Measurements from ENCODE around the gene PDCD2. TPM values are rescaled to one million over a fixed set of nuclear protein-coding genes. Genes with fewer than 3 reads are reported as not detected.

The PDCD2 gene
- polyA plus RNA-seq, 1 donor (not counting 4 experiments of a cell fraction or from before 2014, with no cell fraction given), result 103 TPM

DNA sequence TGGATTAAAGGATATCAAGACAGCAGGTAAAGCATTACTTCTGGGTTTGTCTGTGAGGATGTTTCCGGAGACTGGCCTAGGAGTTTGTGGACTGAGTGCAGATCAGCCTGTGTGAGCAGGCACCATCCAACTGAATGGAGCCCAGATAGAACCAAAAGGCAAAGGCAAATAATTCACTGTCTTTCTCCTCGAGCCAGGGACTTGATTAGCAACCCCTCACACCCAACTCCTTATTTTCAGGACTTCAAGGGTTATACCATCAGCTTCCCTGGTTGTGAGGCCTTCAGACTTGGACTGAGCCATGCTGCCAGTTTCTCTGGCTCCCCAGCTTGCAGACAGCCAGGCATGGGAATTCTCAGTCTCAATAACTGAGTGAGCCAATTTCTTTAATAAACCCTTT lies 50.6 kb downstream of the PDCD2 start:
- Histone ChIP-seq H3K4me2 (ENCODE audit: control insufficient read depth, extremely low read depth, insufficient read depth, low read depth, low read length) (no peak overlapping the region), H3K9me3 (ENCODE audit: control insufficient read depth, low read depth, low read length) (no peaks in the 10 kb centered on the region), H3K27me3 (ENCODE audit: control insufficient read depth, extremely low read depth, insufficient read depth, low read length) (no peaks in the 10 kb centered on the region), H3K27ac (ENCODE audit: control insufficient read depth, insufficient read depth, low read length) (no peak overlapping the region), H2AFZ (ENCODE audit: control insufficient read depth, low read length) (no peak overlapping the region), H4K20me1 (ENCODE audit: control insufficient read depth, extremely low read depth, insufficient read depth, low read length) (no peaks in the 10 kb centered on the region), H3K4me1 (ENCODE audit: control insufficient read depth, extremely low read depth, insufficient read depth, low read length) (no peaks in the 10 kb centered on the region), H3K4me3 (ENCODE audit: control insufficient read depth in 2 of 3, extremely low read depth in 1 of 3, insufficient read depth in 2 of 3, low read depth in 1 of 3, low read length in 3 of 3) (no peak overlapping the region), H3K79me2 (ENCODE audit: control insufficient read depth, insufficient read depth, low read length) (peaks cover 2% of the 10 kb centered on the region), H3K9me1 (ENCODE audit: control insufficient read depth, extremely low read depth, insufficient read depth, low read length) (no peaks in the 10 kb centered on the region), H3K36me3 (ENCODE audit: control insufficient read depth in 2 of 2, extremely low read depth in 1 of 2, insufficient read depth in 2 of 2, low read length in 2 of 2) (peaks cover 24 to 48% of the 10 kb centered on the region in 2 experiments), H3K9ac (ENCODE audit: control insufficient read depth, extremely low read depth, insufficient read depth, low read length) (no peak overlapping the region)
- TF ChIP-seq EZH2 (IDR thresholded peaks at IDR 0.05; ENCODE audit: low read length), result no peak
- no peak for TF ChIP-seq CTCF (optimal IDR thresholded peaks at IDR 0.05 in 1 of 3, IDR thresholded peaks at IDR 0.05 in 1 of 3, conservative IDR thresholded peaks at IDR 0.05 in 1 of 3; ENCODE audit: extremely low read depth in 1 of 3, insufficient read depth in 2 of 3, low read length in 3 of 3)
- dilution Hi-C loops (cut with MboI; ENCODE audit: extremely low pct_ligation_motif_present, low sequenced_read_pairs), result no loop called here
- DNase-seq (ENCODE audit: low read depth, low spot score) (no peak), FAIRE-seq (no peak)

GRCh38 chr6:170532867-170533488 lies 51.5 kb downstream of the PDCD2 start:
- DNase-seq (ENCODE audit: low read depth, low spot score), result no peak
- no peaks in the 10 kb centered on the region for H4K20me1 ChIP-seq (ENCODE audit: control insufficient read depth, extremely low read depth, insufficient read depth, low read length)
- H3K36me3 ChIP-seq (ENCODE audit: control insufficient read depth in 2 of 2, extremely low read depth in 1 of 2, insufficient read depth in 2 of 2, low read length in 2 of 2), result peaks cover 22 to 44% of the 10 kb centered on the region in 2 experiments
- no peak for TF ChIP-seq CTCF (optimal IDR thresholded peaks at IDR 0.05 in 1 of 3, IDR thresholded peaks at IDR 0.05 in 1 of 3, conservative IDR thresholded peaks at IDR 0.05 in 1 of 3; ENCODE audit: extremely low read depth in 1 of 3, insufficient read depth in 2 of 3, low read length in 3 of 3)
- no peak for TF ChIP-seq EZH2 (IDR thresholded peaks at IDR 0.05; ENCODE audit: low read length)
- H3K4me3 ChIP-seq (ENCODE audit: control insufficient read depth in 2 of 3, extremely low read depth in 1 of 3, insufficient read depth in 2 of 3, low read depth in 1 of 3, low read length in 3 of 3), result no peak overlapping the region
- H2AFZ ChIP-seq (ENCODE audit: control insufficient read depth, low read length), result no peak overlapping the region
- H3K79me2 ChIP-seq (ENCODE audit: control insufficient read depth, insufficient read depth, low read length), result no peaks in the 10 kb centered on the region
- H3K4me1 ChIP-seq (ENCODE audit: control insufficient read depth, extremely low read depth, insufficient read depth, low read length), result no peaks in the 10 kb centered on the region
- dilution Hi-C loops (cut with MboI; ENCODE audit: extremely low pct_ligation_motif_present, low sequenced_read_pairs), result no loop called here
- no peaks in the 10 kb centered on the region for H3K9me3 ChIP-seq (ENCODE audit: control insufficient read depth, low read depth, low read length)
- no peak for FAIRE-seq
- H3K9me1 ChIP-seq (ENCODE audit: control insufficient read depth, extremely low read depth, insufficient read depth, low read length), result no peaks in the 10 kb centered on the region
- H3K4me2 ChIP-seq (ENCODE audit: control insufficient read depth, extremely low read depth, insufficient read depth, low read depth, low read length), result no peak overlapping the region
- H3K27ac ChIP-seq (ENCODE audit: control insufficient read depth, insufficient read depth, low read length), result no peak overlapping the region
- H3K27me3 ChIP-seq (ENCODE audit: control insufficient read depth, extremely low read depth, insufficient read depth, low read length), result no peaks in the 10 kb centered on the region
- H3K9ac ChIP-seq (ENCODE audit: control insufficient read depth, extremely low read depth, insufficient read depth, low read length), result no peak overlapping the region

Data from keratinocyte (primary cell).